TTC549 (cell line): ENCODE measurements around the gene FCHO1.

Experiments
- FAIRE-seq: peaks from 2 replicates; lab custom pipeline; 2012; peaks lifted over from hg19 to GRCh38; lab: Jason Lieb, UNC

The FCHO1 gene

DNA sequence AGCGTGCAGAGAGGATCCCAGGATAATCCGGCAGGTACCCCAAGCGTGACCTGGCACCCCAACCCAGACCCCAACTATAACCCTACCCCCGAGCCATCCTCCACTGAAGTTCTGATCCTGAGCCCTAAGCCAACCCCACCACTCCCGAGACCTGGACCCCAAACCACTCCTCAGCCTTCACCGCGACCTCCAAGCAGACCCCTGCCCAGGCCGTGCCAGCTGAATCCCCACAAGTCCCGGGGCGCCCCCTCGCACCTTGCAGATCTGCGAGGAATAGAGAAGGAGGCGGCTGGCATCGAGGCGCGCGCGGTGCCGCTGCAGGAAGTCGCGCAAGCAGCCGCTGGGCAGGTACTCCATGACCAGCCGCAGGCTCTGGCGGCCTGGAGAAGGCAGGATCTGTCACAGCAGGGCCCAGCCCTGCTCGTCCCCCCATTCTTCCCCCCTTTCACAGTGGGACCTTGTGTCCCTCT, 80.2 kb downstream of the FCHO1 start:
- FAIRE-seq, result no peak

DNA sequence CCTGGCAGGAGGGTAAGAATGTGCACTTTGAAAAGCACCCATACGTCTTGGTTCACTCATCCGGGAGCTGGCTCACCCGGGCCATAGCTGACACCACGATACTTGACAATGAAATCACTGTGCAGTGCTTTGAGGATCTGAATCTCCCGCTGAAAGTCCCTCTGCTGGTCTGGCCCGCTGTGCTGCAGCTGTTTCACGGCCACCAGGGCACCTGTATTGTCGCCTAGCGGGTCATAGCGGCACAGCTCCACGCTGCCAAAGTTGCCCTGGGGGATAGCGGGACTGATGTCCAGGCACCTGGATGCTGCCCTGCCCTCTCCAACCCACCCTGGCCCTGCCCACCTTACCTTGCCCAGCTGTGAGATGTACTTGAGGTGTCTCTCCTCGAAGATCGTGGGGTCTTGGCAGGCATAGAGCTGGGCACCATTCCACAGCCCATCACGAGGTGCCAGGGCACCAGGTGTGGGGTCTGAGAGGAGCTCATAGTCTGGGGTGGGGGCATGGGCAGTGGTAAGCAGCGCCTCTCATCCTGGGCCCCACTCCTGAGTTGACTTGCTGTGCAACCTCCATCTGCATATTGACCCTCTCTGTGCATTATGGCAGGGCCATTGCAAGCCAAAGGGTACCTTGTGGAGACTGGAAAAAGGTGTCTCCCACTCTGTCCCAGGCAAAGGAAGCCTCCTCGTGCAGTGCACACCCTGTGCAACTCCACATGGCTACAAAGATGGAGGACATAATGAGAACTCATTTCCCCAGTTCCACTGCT, 81.3 kb downstream of the FCHO1 start:
- no peak for FAIRE-seq

DNA sequence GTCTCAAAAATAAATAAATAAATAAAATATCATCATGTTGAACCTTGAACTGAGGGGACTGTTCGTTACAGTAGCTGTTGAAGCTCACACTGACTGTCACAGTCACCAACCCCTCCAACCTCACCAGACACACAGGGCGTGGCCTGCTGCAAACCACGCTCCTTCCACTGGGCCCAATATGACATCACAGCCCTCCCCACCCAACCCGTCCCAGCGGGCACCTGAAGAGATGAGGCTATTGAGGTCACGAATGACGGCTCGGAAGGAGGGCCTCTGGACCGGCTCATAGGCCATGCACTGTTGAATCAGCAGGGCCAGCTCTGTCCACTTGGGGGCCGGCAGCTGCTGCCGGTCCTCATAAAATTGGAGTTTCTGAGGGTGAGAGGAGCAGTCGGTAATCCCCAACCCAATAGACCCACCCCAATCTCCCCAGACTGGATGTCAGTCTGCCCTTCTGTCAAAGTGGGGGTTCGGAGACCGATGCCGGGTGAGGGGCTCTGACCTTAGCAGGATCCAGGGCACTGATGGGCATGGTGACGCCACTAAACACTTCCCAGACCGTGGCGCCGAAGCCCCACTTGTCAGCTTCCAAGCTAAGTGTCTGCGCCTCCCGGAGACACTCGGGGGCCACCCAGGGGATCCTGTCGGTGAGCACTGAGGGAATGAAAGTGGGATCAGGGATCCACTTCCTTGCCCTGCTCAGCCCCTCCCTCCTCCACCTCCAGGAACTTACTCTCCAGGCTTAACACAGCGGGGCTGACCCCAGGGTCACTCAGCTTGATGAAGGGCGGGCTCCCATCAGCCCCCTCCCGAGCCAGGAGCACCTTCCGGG, 83.3 kb downstream of the FCHO1 start:
- no peak for FAIRE-seq

DNA sequence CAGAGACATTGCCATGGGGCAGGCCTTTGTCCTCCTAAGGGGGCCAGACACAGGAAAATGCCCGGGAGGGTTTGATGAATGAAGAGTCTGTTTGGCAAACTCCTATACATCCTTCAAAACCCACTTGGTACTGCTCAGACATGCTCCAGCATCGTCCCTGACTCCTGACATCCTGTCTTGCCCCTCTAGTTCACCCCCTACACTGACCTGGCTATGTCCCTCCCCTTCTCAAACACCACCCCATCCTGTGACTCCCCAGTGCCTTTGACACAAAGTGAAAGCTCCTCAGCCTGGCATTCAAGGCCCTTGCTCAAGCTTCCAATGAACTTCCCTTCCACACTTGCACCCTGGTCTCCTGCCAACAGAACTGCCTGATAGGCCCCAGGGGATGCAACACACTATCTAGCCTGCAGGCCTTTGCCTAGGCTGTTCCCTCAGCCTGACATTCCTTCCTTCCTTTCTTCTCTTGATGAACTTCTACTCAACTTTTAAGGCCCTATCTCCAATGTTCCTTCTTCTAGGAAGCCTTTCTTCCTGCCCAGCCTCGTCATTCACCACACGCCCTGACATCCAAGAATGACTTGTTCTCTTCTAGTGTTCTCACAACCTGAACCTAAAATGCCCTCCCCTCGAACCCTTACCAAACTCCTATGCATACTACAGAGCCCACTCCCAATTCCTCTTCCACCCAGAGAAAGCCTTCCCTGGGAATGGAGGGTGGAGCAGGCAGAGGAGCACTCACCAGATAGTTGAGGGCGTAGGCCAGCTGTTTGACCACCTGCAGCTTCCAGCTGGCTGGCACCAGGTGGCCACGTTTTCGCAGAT, 84.1 kb downstream of the FCHO1 start:
- FAIRE-seq, result no peak

DNA sequence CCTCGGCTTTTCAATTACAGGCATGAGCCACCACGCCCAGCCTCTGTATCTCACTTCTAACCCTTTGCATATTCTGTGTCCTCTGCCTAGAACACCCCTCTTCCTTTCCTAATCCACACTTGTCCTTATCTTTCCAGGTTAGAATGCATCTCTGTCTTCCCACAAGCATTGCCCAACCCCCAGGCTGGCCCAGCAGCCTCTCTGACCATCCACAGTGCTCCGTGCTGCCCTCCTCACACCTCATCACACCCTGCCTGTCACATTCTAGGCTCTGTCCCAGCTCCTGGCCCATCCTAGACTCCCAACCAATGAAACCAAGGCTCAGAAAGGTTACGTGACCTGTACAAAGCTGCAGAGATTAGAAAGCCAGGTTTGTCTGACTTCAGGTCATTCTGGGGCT, 85.3 kb downstream of the FCHO1 start:
- FAIRE-seq, result no peak

DNA sequence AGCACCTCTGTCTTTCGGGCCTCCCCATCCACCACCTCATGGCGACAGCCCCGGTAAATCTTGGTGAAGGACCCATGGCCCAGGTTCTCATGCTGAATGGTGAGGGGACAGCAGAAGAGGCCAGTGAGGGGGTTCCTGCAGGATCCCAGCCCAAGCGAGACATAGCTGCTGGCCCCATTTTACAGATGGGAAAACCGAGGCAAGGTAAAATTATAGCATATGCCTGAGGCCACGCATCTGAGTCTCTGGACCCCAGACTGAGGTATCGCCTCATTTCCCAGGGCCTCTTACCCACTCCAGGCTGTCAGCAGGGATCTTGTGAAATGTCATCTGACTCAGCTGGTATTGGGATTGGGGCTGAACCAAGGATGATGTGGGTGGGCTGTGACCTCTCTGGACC, 86.7 kb downstream of the FCHO1 start:
- FAIRE-seq, result no peak
